ENCODE results near the gene TEX14.
A peak's percentile ranks its signal among the peaks of the same experiment; 100 is the strongest.
"Not testable (repeated sequence)": the region's sequence is repeated elsewhere in the genome, so short reads cannot be mapped to it uniquely, and the experiment has no call there.

TEX14 gene

GRCh38 chr17:58660621-58661020 lies 31.2 kb downstream of the TEX14 start:
- no peaks in the 10 kb centered on the region for H3K27me3 ChIP-seq (ENCODE audit: low read length)
- no peak overlapping the region for H3K4me3 ChIP-seq (ENCODE audit: insufficient read depth, low read length, poor library complexity, severe bottlenecking)
- no peaks in the 10 kb centered on the region for H3K79me2 ChIP-seq (ENCODE audit: insufficient read depth, low read length)
- peaks cover 12% of the 10 kb centered on the region for H3F3A ChIP-seq (ENCODE audit: insufficient read depth)
- no peaks in the 10 kb centered on the region for H3K36me3 ChIP-seq (ENCODE audit: low read length)
- H3K27ac ChIP-seq (ENCODE audit: low read depth, low read length): no peak overlapping the region
- H3K9ac ChIP-seq (ENCODE audit: low read length): no peak overlapping the region
- no peak overlapping the region for H2AFZ ChIP-seq (ENCODE audit: low read depth, low read length, severe bottlenecking)
- no peaks in the 10 kb centered on the region for H3K9me3 ChIP-seq (ENCODE audit: insufficient read depth, low read length)
- no peaks in the 10 kb centered on the region for H4K20me1 ChIP-seq (ENCODE audit: low read depth, low read length)
- H3K4me2 ChIP-seq (ENCODE audit: low read depth, low read length, poor library complexity, severe bottlenecking): no peak overlapping the region
- TF ChIP-seq CTCF (IDR thresholded peaks at IDR 0.05; ENCODE audit: insufficient read depth, low read length, poor library complexity, severe bottlenecking) (no peak), EZH2phosphoT487 (conservative IDR thresholded peaks at IDR 0.05; ENCODE audit: low read length) (no peak)
- no peaks in the 10 kb centered on the region for H3K9me2 ChIP-seq (replicated peaks; ENCODE audit: insufficient read depth, low read length)

DNA sequence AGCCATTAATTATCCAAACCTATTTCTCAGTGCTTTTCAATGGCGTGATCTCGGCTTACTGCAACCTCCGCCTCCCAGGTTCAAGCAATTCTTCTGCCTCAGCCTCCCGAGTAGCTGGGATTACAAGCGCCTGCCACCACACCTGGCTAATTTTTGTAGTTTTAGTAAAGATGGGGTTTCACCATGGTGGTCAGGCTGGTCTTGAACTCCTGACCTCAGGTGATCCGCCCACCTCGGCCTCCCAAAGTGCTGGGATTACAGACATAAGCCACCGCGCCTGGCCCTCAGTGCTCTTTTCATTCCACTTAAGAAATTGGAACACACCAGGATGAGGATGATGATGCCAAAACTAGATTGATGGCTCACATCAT lies 32.1 kb downstream of the TEX14 start:
- not testable (repeated sequence) for H3K79me2 ChIP-seq (ENCODE audit: insufficient read depth, low read length); H3K36me3 ChIP-seq (ENCODE audit: low read length); H3K9me3 ChIP-seq (ENCODE audit: insufficient read depth, low read length); H3K27me3 ChIP-seq (ENCODE audit: low read length); H3K27ac ChIP-seq (ENCODE audit: low read depth, low read length); H4K20me1 ChIP-seq (ENCODE audit: low read depth, low read length); H3K9me2 ChIP-seq (replicated peaks; ENCODE audit: insufficient read depth, low read length)
- H3K4me2 ChIP-seq (ENCODE audit: low read depth, low read length, poor library complexity, severe bottlenecking): peak overlapping the region; percentile 74
- H3K4me3 ChIP-seq (ENCODE audit: insufficient read depth, low read length, poor library complexity, severe bottlenecking): peak overlapping the region; percentile 50
- peak overlapping the region; percentile 84 for H2AFZ ChIP-seq (ENCODE audit: low read depth, low read length, severe bottlenecking)
- H3K9ac ChIP-seq (ENCODE audit: low read length): peak overlapping the region; percentile 51
- peaks cover 12% of the 10 kb centered on the region for H3F3A ChIP-seq (ENCODE audit: insufficient read depth)

DNA sequence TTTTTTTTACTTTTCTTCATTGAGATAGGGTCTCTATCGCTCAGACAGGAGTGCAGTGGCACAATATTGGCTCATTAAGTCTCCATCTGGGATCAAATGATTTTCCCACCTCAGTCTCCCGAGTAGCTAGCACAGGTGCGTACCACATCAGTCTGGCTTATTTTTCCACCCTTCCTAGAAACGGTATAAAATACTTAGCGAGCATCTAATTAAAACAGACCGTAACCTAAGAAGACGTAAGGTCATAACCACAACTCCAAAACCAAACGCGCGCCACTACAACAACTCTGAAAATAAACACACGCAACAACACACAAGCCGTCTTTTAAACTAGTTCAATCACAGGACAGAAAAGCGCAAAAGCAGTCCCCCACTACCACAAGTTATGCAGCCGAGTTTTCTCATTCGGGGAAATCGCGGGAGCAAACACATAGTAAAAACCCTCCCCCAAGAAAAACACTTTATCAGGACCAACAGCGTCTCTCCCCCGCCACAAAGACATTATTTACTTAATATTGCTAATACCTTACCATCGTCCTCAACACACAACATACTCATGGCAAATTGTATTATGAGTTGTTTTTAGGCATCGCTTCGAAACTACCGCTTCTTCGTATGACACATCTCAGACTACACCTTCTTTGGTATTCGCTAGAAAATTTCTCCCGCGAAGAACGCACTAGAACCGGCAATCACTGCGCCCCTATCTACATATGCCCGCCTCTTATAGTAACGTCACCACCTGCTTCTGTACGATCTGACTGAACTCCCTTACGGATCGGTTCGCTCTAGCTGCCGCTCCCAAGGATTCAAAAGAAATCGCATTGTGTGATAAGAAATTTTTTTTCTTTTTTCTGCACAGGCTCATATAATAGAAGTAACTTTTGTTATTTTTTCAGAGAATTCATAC lies 32.8 kb downstream of the TEX14 start:
- H3K9me2 ChIP-seq (replicated peaks; ENCODE audit: insufficient read depth, low read length): no peaks in the 10 kb centered on the region
- H3F3A ChIP-seq (ENCODE audit: insufficient read depth): peaks cover 12% of the 10 kb centered on the region
- H3K9ac ChIP-seq (ENCODE audit: low read length): peak overlapping the region; percentile 51
- H4K20me1 ChIP-seq (ENCODE audit: low read depth, low read length): no peaks in the 10 kb centered on the region
- H3K79me2 ChIP-seq (ENCODE audit: insufficient read depth, low read length): no peaks in the 10 kb centered on the region
- peak overlapping the region; percentile 50 for H3K4me3 ChIP-seq (ENCODE audit: insufficient read depth, low read length, poor library complexity, severe bottlenecking)
- TF ChIP-seq CTCF (IDR thresholded peaks at IDR 0.05; ENCODE audit: insufficient read depth, low read length, poor library complexity, severe bottlenecking) (no peak), EZH2phosphoT487 (conservative IDR thresholded peaks at IDR 0.05; ENCODE audit: low read length) (no peak)
- H3K4me2 ChIP-seq (ENCODE audit: low read depth, low read length, poor library complexity, severe bottlenecking): peak overlapping the region; percentile 74
- no peaks in the 10 kb centered on the region for H3K9me3 ChIP-seq (ENCODE audit: insufficient read depth, low read length)
- peak overlapping the region; percentile 65 for H3K27ac ChIP-seq (ENCODE audit: low read depth, low read length)
- H3K36me3 ChIP-seq (ENCODE audit: low read length): no peaks in the 10 kb centered on the region
- peak overlapping the region; percentile 84 for H2AFZ ChIP-seq (ENCODE audit: low read depth, low read length, severe bottlenecking)
- H3K27me3 ChIP-seq (ENCODE audit: low read length): no peaks in the 10 kb centered on the region

DNA sequence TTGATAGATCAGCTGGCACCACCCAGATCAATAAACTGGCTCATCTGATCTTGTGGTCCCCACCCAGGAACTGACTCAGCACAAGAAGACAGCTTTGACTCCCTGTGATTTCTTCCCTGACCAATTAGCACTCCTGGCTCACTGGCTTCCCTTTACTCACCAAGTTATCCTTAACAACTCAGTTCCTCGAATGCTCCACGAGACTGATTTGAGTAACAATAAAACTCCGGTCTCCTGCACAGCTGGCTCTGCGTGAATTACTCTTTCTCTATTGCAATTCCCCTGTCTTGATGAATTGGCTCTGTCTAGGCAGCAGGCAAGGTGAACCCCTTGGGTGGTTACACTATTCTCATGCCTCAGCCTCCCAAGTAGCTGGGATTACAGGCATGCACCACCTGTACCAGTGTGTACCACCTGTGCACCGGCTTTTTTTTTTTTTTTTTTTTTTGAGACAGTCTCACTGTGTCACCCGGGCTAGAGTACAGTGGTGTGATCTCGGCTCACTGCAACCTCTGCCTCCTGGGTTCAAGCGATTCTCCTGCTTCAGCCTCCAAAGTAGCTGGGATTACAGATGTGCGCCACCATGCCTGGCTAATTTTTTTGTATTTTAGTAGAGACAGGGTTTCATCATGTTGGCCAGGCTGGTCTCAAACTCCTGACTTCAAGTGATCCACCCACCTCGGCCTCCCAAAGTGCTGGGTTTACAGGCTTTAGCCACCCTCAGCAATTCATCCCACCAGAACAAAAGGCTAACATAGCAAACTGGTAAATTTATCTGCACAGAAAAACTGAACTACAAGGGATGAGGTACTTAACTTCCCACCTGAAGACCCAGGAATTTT lies 33.7 kb downstream of the TEX14 start:
- H4K20me1 ChIP-seq (ENCODE audit: low read depth, low read length); H3K27me3 ChIP-seq (ENCODE audit: low read length); H3K79me2 ChIP-seq (ENCODE audit: insufficient read depth, low read length); H3K9me3 ChIP-seq (ENCODE audit: insufficient read depth, low read length); H3K9me2 ChIP-seq (replicated peaks; ENCODE audit: insufficient read depth, low read length); H3K36me3 ChIP-seq (ENCODE audit: low read length); H3K4me3 ChIP-seq (ENCODE audit: insufficient read depth, low read length, poor library complexity, severe bottlenecking); H2AFZ ChIP-seq (ENCODE audit: low read depth, low read length, severe bottlenecking): not testable (repeated sequence)
- H3K4me2 ChIP-seq (ENCODE audit: low read depth, low read length, poor library complexity, severe bottlenecking): peak overlapping the region; percentile 74
- 0 out of 2 replicates have a peak overlapping the region, but pooled peaks have one; percentile 65 for H3K27ac ChIP-seq (ENCODE audit: low read depth, low read length)
- peak overlapping the region; percentile 51; the same call in 1 of the 2 replicates for H3K9ac ChIP-seq (ENCODE audit: low read length)
- H3F3A ChIP-seq (ENCODE audit: insufficient read depth): peaks cover 12% of the 10 kb centered on the region

Data from SU-DHL-6 (cell line).